Measurements from ENCODE around the gene CFAP47. TPM values are rescaled to one million over a fixed set of nuclear protein-coding genes. Genes with fewer than 3 reads are reported as not detected.
"Not testable (repeated sequence)": the region's sequence is repeated elsewhere in the genome, so short reads cannot be mapped to it uniquely, and the experiment has no call there.

CFAP47 gene
- total RNA-seq, 3 donors from 2014 or later = under 0.01 to 0.16 TPM; not detected in 1

DNA sequence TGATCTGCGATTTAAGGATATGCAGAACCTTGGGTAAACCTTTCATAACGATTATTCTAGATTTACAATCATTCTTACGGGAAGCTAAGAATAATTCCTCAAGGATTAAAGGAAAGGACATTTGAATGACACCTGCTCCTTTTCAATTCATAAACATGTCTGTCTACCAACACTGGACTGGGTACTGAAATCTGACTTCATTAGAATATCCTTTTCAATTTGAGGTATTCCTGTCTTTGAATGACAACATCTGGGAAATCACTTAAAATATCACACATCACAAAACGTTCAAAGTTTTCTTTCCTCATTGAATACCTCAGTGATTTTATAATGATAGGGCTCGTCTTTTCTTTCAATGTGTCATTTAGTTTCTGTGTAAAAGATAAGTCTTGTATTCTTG lies 87.7 kb downstream of the CFAP47 start:
- Histone ChIP-seq H3K36me3 (no peaks in the 10 kb centered on the region), H3K27me3 (peaks cover 0 to 13% of the 10 kb centered on the region in 2 donors), H3K27ac (no peak overlapping the region), H3K4me1 (no peaks in the 10 kb centered on the region), H3K4me3 (no peak overlapping the region), H3K9me3 (no peaks in the 10 kb centered on the region)
- intact Hi-C loops (cut with DNase I; ENCODE audit: low total_unique reads) = no loop called here
- no peak for TF ChIP-seq POLR2A (IDR thresholded peaks at IDR 0.05)
- TF ChIP-seq POLR2AphosphoS5 (IDR thresholded peaks at IDR 0.05) = no peak
- TF ChIP-seq, protein P1, sequence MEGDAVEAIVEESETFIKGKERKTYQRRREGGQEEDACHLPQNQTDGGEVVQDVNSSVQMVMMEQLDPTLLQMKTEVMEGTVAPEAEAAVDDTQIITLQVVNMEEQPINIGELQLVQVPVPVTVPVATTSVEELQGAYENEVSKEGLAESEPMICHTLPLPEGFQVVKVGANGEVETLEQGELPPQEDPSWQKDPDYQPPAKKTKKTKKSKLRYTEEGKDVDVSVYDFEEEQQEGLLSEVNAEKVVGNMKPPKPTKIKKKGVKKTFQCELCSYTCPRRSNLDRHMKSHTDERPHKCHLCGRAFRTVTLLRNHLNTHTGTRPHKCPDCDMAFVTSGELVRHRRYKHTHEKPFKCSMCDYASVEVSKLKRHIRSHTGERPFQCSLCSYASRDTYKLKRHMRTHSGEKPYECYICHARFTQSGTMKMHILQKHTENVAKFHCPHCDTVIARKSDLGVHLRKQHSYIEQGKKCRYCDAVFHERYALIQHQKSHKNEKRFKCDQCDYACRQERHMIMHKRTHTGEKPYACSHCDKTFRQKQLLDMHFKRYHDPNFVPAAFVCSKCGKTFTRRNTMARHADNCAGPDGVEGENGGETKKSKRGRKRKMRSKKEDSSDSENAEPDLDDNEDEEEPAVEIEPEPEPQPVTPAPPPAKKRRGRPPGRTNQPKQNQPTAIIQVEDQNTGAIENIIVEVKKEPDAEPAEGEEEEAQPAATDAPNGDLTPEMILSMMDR (IDR thresholded peaks at IDR 0.05) = no peak
- no peak for DNase-seq (ENCODE audit: low spot score in 2 of 2)

DNA sequence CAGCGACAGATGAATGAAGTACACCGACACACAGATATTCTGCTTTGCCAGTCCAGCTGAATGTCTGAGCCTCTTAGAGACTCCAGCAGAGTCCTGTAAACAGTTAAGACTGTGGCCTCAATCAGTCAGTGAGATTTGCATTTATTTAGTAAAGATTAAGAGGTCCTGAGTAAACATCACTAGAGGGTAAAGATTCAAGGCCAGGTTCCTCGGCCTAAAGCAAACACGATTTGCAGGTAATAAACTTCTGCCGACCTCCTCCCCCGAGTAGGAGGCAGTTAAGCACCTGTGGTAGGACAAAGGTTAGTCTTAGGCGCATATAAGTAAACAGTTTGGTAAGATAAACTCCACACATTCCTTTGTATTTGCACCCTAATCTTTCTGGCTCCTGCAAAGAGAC lies 99.6 kb downstream of the CFAP47 start:
- peaks cover 0 to 9% of the 10 kb centered on the region in 2 donors for H3K9me3 ChIP-seq
- no peak overlapping the region for H3K4me3 ChIP-seq
- peaks cover 0 to 5% of the 10 kb centered on the region in 2 donors for H3K27me3 ChIP-seq
- H3K27ac ChIP-seq = no peak overlapping the region
- TF ChIP-seq, protein P1 (IDR thresholded peaks at IDR 0.05) = no peak
- TF ChIP-seq POLR2AphosphoS5 (IDR thresholded peaks at IDR 0.05) (no peak), POLR2A (IDR thresholded peaks at IDR 0.05) (no peak)
- no peaks in the 10 kb centered on the region for H3K36me3 ChIP-seq
- no peak for DNase-seq (ENCODE audit: low spot score in 2 of 2)
- intact Hi-C loops (cut with DNase I; ENCODE audit: low total_unique reads) = no loop called here
- no peaks in the 10 kb centered on the region for H3K4me1 ChIP-seq

DNA sequence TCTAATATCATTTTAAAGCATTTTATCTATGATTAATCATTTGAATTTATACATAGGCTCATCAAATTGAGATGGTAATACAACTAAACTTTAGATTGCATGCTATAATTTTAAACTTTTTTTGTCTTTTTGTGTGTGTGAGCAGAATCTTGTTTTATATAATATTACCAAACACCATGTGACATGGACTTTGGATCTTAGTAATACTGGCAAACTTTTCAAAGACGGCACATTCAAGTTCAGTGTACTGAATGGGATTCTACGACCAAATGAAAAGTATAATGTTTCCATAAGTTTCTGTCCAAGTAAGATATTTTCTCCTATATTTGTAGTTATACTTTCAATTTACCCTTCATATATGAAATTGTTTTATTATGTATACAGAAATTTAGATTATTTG lies 116.0 kb downstream of the CFAP47 start:
- Histone ChIP-seq H3K4me1 (no peaks in the 10 kb centered on the region), H3K27ac (no peak overlapping the region), H3K36me3 (no peaks in the 10 kb centered on the region), H3K27me3 (peaks cover 0 to 5% of the 10 kb centered on the region in 2 donors), H3K4me3 (no peak overlapping the region), H3K9me3 (no peaks in the 10 kb centered on the region)
- intact Hi-C loops (cut with DNase I; ENCODE audit: low total_unique reads) = no loop called here
- no peak for DNase-seq (ENCODE audit: low spot score in 2 of 2)
- TF ChIP-seq POLR2A (IDR thresholded peaks at IDR 0.05) = no peak
- TF ChIP-seq POLR2AphosphoS5 (IDR thresholded peaks at IDR 0.05) = no peak
- TF ChIP-seq, protein P1 (IDR thresholded peaks at IDR 0.05) = no peak

DNA sequence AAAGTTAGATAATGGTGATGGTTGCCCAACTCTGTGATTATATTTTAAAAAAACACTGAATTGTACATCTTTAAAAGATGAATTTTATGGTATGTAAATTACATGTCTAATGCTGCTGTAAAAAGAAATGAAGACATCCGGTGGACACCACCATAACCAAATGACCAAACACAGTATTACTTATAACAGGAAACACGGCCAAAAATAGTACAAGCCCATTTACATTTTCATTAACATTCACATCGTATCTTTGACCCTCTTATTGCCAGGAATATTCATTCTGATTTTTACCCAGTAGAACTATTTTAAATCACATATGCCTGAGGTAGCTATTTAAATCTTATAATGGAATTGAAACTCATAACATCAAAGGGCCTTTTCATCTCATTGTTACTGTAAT lies 143.2 kb downstream of the CFAP47 start:
- no peak for DNase-seq (ENCODE audit: low spot score in 2 of 2)
- Histone ChIP-seq H3K4me1 (no peaks in the 10 kb centered on the region), H3K4me3 (no peak overlapping the region), H3K36me3 (no peaks in the 10 kb centered on the region), H3K27ac (no peak overlapping the region), H3K9me3 (no peaks in the 10 kb centered on the region), H3K27me3 (peaks cover 0 to 7% of the 10 kb centered on the region in 2 donors)
- TF ChIP-seq POLR2A (IDR thresholded peaks at IDR 0.05) (no peak), POLR2AphosphoS5 (IDR thresholded peaks at IDR 0.05) (no peak)
- TF ChIP-seq, protein P1 (IDR thresholded peaks at IDR 0.05) = no peak
- intact Hi-C loops (cut with DNase I; ENCODE audit: low total_unique reads) = no loop called here

DNA sequence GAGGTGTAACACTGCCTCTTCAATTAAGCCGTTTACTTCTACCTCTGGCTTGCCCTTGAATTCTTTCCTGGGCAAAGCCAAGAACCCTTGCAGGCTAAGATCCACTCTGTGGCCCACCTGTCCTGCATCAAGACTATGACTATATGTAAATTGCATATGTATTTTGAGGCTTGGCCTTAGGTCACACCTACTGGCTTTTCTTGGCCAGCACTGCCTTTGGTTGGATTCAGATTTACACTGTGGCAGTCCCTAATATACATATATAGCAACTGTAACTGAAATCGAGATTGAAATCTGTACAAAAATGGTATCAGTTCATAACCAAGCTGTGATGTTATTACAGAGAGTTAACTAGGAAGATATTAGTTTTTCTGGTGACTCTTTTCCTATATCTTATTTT lies 151.5 kb downstream of the CFAP47 start:
- no peaks in the 10 kb centered on the region for H3K4me1 ChIP-seq
- DNase-seq (ENCODE audit: low spot score in 2 of 2) = no peak
- H3K9me3 ChIP-seq = no peaks in the 10 kb centered on the region
- no peaks in the 10 kb centered on the region for H3K36me3 ChIP-seq
- H3K27me3 ChIP-seq = peaks cover 0 to 5% of the 10 kb centered on the region in 2 donors
- TF ChIP-seq POLR2AphosphoS5 (IDR thresholded peaks at IDR 0.05) (no peak), POLR2A (IDR thresholded peaks at IDR 0.05) (no peak)
- TF ChIP-seq, protein P1 (IDR thresholded peaks at IDR 0.05) = no peak
- H3K27ac ChIP-seq = no peak overlapping the region
- no peak overlapping the region for H3K4me3 ChIP-seq
- intact Hi-C loops (cut with DNase I; ENCODE audit: low total_unique reads) = no loop called here

DNA sequence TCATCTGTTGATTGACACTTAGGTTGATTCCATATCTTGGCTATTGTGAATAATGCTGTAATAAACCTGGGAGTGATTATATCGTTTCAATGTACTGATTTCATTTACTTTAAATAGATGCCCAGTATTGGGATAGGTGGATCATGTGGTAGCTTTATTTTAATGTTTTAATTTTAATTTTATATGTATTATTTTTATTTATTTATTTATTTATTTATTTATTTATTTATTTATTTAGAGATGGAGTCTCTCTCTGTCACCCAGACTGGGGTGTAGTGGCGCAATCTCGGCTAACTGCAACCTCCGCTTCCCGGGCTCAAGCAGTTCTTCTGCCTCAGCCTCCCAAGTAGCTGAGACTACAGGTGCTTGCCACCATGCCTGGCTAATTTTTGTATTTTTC lies 155.5 kb downstream of the CFAP47 start:
- H3K27me3 ChIP-seq; H3K4me3 ChIP-seq; H3K9me3 ChIP-seq; H3K36me3 ChIP-seq; H3K4me1 ChIP-seq; H3K27ac ChIP-seq; DNase-seq (ENCODE audit: low spot score in 2 of 2); intact Hi-C loops (cut with DNase I; ENCODE audit: low total_unique reads): not testable (repeated sequence)

Data from breast epithelium (tissue), 4 donors.